ENCODE data around the gene WDR33. TPM values are rescaled to one million over a fixed set of nuclear protein-coding genes. Genes with fewer than 3 reads are reported as not detected.
"Not testable (repeated sequence)": the region's sequence is repeated elsewhere in the genome, so short reads cannot be mapped to it uniquely, and the experiment has no call there.

The WDR33 gene
- total RNA-seq, 1 experiment from 2014 or later = 25.3 TPM

GRCh38 chr2:127810156-127810618 lies 784 bp downstream of the WDR33 start:
- DNase-seq (ENCODE audit: low read depth) = peak; percentile 11

- no peak for DNase-seq (ENCODE audit: low read depth)
Observed at GRCh38 chr2:127807678-127808353, 3.2 kb downstream of the WDR33 start.

GRCh38 chr2:127806860-127807259 lies 4.1 kb downstream of the WDR33 start:
- not testable (repeated sequence) for DNase-seq (ENCODE audit: low read depth)

- DNase-seq (ENCODE audit: low read depth) = no peak
Observed at GRCh38 chr2:127805491-127805890, 5.5 kb downstream of the WDR33 start.

GRCh38 chr2:127799926-127800325 lies 11.0 kb downstream of the WDR33 start:
- DNase-seq (ENCODE audit: low read depth) = no peak

GRCh38 chr2:127796389-127796788 lies 14.6 kb downstream of the WDR33 start:
- no peak for DNase-seq (ENCODE audit: low read depth)

GRCh38 chr2:127794901-127795300 lies 16.1 kb downstream of the WDR33 start:
- not testable (repeated sequence) for DNase-seq (ENCODE audit: low read depth)

- no peak for DNase-seq (ENCODE audit: low read depth)
Observed at GRCh38 chr2:127792805-127793204, 18.2 kb downstream of the WDR33 start.

- no peak for DNase-seq (ENCODE audit: low read depth)
Observed at GRCh38 chr2:127790694-127791529, 20.1 kb downstream of the WDR33 start.

- DNase-seq (ENCODE audit: low read depth) = no peak
Observed at GRCh38 chr2:127786048-127786809, 24.7 kb downstream of the WDR33 start.

GRCh38 chr2:127784965-127785518 lies 25.9 kb downstream of the WDR33 start:
- DNase-seq (ENCODE audit: low read depth) = no peak

GRCh38 chr2:127783101-127783500 lies 27.9 kb downstream of the WDR33 start:
- no peak for DNase-seq (ENCODE audit: low read depth)

- DNase-seq (ENCODE audit: low read depth) = no peak
Observed at GRCh38 chr2:127778850-127779249, 32.1 kb downstream of the WDR33 start.

- no peak for DNase-seq (ENCODE audit: low read depth)
Observed at GRCh38 chr2:127778447-127778846, 32.5 kb downstream of the WDR33 start.

- no peak for DNase-seq (ENCODE audit: low read depth)
Observed at GRCh38 chr2:127776122-127776780, 34.7 kb downstream of the WDR33 start.

GRCh38 chr2:127771756-127772155 lies 39.2 kb downstream of the WDR33 start:
- DNase-seq (ENCODE audit: low read depth) = peak; percentile 74

- DNase-seq (ENCODE audit: low read depth) = peak; percentile 81
Observed at GRCh38 chr2:127770973-127771735, 39.8 kb downstream of the WDR33 start.

- not testable (repeated sequence) for DNase-seq (ENCODE audit: low read depth)
Observed at GRCh38 chr2:127770534-127770933, 40.4 kb downstream of the WDR33 start.

- no peak for DNase-seq (ENCODE audit: low read depth)
Observed at GRCh38 chr2:127769587-127769986, 41.4 kb downstream of the WDR33 start.

GRCh38 chr2:127768775-127769479 lies 42.0 kb downstream of the WDR33 start:
- DNase-seq (ENCODE audit: low read depth) = no peak

Measured in LHCN-M2 (cell line).